NCI-H1930 (cell line): ENCODE measurements around the gene GPR143.
"Not testable (repeated sequence)": the region's sequence is repeated elsewhere in the genome, so short reads cannot be mapped to it uniquely, and the experiment has no call there.

ENCODE experiments used
- DNase-seq, 2 experiments: peaks; one replicate each; lab custom pipeline; 2025; lab: John Stamatoyannopoulos, UW

The GPR143 gene

DNA sequence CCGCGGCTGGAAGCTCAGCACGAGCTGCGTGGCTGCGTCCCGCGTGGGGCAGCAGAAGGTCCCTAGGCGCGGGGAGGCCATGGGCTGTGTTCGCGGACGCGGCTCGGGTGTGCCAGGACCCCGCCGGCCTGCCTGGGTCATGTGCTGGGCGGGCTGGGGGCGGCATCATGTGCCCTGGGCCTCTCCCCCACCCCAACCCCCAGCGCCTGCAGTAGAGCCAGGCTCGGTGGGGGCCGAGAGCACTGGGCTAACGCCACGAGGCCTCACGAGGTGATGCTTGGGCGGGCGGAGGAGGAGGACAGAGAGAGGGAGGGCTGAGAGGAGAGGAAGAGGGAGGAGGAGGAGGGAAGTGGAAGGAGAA is at the start of gene GPR143:
Gene GPR143 (minus strand): TSS at position 111 of the 361 bp plus-strand sequence. CDS start 30 bp downstream, at position 81.
- no peak for DNase-seq

DNA sequence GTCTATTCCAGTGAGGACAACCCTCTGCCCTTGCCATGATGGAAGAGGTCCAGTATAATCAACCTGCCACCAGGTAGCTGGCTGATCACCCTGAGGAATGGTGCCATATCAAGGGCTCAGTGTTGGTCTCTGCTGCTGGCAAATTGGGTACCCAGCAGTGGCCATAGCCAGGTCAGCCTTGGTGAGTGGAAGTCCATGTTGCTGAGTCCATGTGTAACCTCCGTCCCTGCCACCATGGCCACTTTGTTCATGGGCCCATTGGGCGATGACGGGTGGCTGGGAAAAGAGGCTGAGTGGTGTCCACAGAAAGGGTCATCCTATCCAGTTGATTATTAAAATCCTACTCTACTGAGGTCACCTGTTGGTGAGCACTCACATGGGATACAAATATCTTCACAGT is 45.4 kb upstream of the GPR143 start:
- DNase-seq, result not testable (repeated sequence)

DNA sequence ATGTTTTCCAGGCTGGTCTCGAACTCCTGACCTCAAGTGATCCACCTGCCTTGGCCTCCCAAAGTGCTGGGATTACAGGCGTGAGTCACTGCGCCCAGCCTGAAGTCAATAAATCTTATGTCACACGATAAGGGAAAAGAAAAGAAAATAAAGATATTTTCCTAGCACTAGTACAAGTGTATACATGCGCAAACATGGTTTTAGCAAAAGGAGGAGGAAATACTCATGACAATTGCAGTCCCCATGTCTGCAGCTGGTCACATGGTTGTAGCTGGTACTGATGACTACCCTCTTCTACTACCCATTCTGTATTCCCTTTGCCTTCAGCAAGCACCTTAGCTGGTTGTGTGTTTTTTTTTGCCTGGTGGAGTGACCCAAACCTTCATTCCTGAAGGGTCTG is 44.2 kb upstream of the GPR143 start:
- not testable (repeated sequence) for DNase-seq

DNA sequence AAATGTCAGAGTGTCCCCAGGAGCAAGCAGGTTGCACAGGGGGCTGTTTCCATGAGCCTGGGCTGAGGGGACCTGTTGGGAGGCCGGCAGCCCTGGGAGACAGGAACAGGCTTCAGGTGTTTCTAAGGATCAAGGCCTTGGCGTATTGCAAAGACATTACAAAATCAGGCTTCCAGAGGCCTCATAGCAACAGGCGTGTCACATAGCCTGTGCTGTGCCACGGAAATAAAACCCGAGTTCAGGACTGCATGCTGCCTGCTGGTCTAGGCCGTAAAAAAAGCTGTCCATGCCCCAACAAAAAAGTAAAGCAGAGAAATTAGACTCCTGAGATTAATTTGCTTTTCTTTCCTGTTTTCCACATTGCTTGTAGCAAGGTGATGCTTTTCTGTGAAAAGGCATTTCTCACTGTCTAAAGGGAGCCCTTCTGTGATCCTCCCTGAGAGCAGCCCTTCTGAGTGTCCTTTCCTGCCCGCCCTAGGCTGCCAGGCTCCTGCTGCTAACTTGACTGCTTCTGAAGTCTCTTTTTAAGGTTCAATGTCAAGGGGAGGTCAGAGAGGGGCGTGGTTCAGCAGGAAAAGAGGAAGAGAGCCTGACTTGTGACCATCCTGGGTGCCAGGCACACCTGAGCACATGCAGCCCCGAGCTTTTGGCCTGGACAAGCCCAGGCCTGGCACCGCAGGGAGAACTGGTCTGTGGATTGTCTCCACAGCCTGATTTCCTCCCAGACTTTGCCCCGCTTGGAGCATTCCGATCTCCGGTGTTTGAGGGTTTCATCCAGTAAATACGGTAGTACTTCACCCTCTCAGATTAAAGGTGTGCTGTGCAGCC is 41.9 kb upstream of the GPR143 start:
- no peak for DNase-seq

DNA sequence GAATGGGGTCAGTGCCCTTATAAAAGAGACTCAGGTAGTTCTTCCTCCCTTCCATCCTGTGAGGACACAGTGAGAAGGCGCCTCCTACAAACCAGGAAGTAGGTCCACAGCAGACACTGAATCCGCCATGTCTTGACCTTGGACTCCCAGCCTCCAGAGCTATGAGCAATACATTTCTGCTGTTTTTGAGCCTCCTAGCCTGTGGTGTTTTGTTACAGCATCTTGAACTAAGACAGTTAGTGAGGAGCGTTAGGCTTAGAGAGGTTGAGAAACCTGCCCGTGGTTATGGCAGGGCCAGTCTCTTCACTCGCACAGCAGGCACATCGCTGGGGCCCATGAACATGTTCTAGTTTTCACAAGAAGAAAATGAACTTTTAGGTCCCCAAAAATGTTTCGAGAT is 40.3 kb upstream of the GPR143 start:
- DNase-seq, result no peak

DNA sequence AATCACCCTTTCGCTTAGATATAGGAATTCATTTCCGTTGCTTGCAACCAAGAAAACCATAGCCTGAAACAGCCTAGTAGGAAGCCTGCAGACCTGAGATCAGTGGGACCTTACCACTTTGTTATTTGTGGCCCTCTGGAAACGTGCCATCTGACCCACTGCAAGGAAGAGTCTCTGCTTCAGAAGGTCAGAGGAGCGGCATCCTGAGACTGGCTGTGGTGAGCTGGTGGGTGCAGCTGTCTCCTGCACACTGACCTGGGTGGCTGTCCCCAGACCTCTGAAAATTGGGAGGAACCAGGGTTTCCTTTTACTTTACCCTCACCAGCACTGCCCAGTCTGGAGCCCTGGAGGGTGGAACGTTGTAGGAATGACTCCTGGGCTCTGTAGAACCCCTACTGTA is 38.8 kb upstream of the GPR143 start:
- DNase-seq, result no peak

DNA sequence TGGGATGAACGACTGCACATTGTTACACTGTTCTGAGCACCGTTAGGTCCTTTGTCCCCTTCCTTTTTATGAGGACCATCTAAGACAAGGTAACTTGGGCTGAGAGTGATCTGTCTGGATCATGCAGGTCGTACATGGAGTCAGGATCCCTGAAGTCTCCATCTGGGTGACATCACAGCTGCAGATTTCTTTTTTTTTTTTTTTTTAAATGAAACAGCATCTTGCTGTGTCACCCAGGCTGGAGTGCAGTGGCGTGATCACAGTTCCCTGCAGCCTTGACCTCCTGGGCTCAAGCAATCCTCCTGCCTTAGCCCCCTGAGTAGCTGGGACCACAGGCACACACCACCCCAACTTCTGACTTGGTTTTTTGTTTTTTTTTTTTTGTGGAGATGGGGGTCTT is 37.1 kb upstream of the GPR143 start:
- no peak for DNase-seq

DNA sequence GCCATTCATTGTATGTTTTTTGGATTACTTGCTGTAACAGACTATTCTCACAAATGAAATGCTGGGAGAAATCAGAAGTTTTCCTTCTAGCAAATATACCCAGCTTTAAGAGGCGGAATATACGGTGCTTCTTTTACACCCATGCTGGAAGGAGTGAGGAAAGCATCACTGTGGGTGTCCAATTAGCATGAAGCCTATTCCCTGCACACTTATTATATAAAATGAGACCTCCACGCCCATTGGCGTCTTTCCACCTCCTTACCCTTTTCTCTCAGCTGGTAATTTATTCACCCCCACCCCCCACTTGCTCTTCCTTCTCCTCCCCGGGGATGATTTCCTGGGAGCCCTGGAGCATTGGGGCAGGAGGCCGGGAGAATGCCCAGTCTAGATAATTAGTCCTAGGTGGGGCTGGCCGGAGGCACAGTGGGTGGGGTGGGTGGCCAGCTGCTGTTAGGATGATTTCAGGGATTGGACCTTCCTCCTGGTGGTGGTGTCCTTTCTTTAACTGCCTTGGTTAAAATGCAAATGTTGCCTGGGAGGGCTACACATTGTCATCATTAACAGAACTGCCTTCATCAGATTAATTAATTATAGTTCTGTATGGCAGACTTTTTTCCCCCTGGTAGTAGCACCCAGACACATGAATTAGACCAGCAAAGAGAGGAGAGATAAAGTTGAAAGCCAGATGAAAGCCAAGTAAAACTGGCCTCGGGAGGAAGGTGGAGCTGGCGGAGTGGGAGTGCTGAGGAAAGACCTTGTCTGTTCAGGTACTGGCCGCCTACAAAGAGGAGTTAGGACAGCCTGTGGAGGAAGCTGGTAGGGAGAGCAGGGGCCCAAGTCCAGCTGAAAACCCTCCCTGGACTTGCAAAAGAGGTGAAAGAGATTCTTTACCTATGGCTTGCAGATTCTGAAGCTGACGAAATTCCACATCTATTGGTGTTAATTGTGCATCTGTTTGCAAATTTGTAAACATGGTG is 32.0 kb upstream of the GPR143 start:
- DNase-seq, result no peak

DNA sequence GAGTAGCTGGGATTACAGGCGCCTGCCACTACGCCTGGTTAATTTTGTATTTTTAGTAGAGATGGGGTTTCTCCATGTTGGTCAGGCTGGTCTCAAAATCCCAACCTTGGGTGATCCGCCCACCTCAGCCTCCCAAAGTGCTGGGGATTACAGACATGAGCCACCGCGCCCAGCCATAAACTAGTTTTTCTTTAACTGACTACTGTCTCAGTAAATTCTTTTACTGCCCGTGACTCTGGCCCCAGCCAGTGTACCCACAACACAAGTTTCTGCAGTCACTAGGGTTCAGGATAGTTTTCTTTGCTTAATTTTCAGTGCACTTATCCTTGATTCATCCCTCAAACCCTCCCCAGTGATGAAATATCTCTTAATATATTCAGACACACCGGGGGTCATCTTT is 28.8 kb upstream of the GPR143 start:
- DNase-seq, result no peak

DNA sequence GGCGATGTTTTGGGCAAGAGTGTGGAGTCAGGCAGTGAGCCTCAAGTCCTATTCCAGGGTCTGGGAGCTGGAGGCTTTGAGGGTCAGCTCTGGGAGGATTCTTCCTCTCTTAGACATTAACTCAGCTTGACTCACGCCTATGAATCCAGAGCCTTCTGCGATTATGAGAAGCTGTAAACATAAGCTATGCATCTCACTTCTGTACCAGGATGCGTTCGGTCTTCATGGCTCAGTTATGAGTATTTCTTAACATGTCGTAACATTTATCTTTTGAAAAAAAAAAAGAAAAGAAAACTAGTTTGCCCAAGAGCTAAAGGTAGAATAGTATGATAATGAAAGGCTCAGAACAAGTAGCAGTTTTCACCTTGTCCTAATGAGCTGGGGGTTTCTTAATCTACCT is 25.2 kb upstream of the GPR143 start:
- no peak for DNase-seq

DNA sequence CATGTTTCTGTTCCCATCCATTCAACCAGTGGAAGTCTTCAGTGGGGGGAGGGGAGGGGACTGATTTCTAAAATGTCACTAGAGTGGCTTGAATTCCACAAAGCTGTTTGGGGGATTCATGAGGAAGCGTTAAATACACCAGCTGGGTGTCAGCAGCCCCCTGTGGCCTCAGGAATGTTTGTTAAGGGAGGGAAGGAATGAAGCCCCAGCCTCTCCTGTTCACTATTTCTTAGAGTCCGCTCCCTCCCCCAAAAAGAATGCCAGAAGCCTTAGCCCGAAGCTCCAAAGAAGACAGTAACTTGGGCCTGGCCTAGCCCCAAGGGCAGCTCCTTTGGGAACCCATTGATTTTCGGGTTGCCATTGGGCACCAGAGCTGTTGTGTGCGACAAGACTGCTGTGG is 23.9 kb upstream of the GPR143 start:
- no peak for DNase-seq

DNA sequence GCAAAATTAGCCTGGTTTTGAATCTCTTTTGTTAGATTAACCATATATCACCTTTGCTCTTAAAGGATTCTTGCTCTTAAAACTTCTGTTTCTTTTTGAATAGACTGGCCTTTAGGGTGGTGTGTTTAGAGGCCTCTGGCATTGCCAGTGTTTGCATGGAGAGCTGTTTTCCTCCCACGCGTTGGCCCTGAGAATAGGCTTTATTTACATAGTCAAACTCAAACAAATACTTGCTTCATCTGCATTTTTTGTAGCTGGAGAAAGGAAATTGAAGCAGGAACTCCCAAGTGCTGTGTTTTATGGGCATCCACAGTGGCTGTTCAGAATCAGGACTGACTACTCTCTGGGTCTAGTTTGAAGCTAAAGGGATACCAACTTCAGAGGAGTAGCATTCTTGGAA is 23.3 kb upstream of the GPR143 start:
- DNase-seq, result no peak

DNA sequence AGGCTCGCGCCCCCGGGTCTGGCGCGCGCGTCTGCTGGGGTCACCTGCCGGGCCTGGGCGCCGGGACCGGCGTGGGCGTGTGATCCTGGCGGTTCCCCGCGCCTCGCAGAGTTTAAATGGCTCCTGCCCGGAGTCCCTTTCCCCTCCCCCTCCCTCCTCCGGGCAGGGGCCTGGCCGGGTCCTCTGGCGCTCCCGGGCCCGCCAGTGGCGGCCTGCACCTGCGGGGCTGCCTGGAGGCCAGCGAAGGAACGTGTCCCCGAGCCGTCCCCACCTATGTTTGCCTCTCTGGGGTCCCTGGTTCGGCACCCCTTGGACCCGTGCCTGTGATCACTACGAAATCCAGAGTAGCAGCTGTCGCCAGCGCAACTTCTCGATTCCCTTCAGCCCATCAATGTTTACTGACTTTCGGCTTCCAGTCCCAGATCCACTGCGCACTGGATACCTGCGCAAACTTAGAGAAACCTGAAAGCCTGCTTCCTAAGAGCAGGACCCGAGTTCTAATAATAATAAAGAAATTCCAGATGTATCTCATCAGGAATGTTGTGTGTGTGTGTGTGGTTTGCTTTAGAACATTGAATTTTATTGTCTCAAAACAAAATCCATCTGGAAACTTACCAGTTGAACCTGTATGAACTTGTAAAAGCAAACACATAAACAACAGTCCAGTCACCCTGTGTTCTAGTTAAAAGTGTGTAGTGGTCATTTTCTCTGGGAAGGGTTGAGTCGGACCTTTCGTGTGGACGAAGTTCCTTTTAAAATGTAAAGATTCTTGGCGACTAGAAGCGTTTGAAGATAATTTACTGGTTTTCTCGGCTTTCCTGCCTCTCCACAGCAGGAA is 21.4 kb upstream of the GPR143 start:
- DNase-seq, result no peak

DNA sequence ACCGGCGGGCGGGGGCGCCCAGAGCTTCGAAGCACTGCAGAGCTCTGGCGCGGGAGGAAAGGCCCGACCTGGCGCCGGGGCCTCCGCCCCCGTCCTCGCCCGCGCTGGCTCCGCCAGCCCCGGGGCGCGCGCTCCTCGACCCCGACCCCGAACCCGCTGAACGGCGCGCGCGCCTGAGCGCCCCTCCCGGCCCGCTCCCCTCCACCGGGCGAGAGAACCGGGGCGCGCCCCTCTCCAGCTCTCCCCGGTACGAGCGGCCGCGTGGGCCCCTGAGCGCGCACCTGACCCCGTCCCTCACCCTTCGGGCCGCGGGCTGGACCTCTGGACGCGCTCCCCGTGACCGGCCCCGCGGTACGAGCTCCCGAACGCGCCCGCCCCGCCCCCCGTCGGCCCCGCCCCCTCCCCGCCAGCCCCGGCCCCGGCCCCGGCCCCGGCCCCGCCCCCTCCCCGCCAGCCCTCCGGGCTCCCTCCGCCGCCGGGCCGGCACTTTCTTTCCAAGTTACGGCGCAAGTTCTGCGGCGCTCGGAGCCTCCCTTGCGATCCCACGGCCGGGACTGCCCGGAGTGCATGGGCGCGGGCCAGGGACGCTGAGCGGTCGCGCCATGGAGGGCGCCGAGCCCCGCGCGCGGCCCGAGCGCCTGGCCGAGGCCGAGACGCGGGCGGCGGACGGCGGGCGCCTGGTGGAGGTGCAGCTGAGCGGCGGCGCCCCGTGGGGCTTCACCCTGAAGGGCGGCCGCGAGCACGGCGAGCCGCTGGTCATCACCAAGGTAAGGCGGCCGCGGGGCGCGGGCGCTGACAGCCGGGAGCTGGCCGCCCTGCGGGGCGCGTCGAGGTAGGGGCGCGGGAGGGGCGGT is 20.5 kb upstream of the GPR143 start, which contains the start of gene SHROOM2:
Gene SHROOM2 (plus strand): TSS at position 486 of the 854 bp plus-strand sequence. CDS start 117 bp downstream, at position 603.
- DNase-seq, result no peak

DNA sequence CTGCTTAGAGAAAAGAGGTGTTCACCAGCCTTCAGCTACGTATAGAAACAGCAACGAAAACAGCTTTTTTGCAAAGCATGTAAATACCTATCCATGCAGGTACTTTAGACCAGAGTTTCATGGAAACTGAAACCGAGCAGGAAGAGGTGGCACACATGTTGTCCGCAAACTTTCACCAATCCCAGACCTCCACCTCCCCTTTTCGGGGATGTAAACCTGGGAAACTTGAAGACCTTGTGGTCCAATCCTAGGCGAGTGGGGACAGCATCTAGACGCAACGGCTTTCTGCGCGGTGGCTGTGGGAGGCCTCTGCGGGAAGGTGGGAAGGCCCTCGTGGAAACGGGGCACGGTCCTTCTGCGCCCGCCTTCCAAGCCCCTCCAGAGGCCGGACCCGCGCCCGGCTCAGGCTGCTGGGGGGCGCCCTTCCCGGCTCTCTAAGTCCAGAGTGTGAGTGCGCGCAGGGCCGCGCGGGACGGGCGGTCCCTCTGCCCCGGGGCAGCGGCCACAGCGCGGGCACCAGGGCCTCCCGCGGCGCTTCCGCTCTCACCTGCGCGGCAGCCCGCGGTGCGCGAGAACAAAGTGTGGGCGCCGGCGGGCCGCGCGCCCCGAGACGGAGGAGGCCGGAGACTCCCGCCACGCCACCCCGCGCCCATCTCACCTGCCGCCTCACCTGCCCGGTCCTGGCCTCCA is 19.8 kb upstream of the GPR143 start:
- DNase-seq, result peak in 1 of 2 experiments; percentile 9

DNA sequence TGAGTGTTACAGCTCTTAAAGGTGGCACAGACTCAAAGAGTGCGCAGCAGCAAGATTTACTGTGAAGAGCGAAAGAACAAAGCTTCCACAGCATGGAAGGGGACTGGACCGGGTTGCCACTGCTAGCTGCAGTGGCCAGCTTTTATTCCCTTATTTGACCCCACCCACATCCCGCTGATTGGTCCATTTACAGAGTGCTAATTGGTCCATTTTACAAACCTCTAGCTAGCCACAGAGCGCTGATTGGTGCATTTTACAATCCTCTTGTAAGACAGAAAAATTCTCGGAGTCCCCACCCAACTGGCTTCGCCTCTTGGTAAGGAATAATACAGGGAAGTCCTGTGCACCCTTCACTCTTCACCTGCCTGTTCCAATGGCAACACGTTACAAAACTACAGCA is 18.7 kb upstream of the GPR143 start:
- no peak for DNase-seq

DNA sequence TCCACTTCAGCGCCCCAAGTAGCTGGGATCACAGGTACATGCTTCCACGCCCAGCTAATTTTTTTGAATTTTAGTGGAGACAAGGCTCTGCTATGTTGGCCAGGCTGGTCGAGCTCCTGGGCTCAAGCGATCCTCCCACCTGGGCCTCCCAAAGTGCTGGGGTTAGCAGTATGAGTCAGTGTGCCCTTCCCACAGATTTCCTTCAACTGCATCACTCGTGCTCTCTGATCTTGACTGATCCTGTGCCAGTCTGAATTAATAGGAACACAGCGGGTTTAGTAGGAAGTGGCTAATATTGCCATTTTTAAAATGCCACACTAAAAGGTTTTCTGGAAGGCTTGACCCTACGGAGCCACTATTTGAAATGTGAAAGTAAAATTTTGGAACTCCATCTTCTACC is 16.3 kb upstream of the GPR143 start:
- no peak for DNase-seq

DNA sequence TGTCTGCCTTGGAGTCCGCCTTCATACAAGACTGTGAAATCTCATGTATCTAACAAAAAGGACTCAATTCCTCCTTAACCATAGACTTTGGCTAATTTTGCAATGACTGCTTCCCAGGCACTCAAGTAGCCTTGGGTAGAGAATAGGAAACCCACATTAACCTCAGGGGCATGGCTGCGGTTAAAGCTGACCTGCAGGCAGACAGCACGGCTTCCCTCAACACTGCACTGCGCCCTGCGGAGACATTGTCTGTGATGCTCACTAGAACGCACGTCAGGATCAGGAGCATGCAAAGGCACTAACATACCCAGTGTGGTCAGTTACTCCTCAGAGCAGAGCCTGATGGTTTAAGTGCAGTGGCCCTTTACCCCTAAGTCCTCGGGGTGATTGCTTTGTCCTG is 10.3 kb upstream of the GPR143 start:
- no peak for DNase-seq

DNA sequence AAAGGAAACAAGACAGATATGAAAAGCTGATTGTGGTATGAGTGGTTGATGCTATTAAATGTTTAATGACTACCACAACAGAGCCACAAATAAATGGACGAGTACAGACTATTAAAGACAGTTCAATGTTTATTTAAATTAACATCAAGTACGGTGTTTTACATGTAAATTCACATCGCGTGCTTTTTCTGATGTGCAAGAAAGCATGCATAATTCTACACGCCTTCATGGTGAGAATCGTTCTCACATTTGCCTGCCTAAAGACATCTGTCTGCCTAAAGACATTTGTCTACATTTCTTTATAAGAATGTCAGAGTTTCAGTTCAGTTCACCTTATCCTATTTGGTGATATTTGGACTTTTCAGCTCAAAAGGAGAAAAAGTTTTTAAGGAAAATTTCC is 7.3 kb upstream of the GPR143 start:
- DNase-seq, result no peak

DNA sequence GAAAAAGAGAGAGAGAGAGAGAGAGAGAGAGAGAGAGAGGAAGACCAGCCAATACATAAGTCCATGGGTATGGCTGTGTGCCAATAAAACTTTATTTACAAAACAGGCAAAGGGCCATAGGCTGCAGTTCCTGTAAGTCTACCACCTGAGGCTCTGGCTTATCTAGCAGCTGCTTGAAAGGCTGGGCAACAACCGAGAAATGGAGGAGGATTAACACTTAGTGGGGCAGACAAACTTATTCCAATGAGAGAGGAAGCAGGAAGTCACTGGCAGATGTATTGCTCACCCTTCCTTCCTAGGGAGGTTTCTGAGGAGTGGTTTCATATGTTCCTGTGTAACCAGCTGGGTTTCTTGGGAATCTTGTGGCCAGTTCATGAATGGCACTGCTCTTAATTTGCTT is 4.7 kb upstream of the GPR143 start:
- no peak for DNase-seq
